Spleen (tissue), 11 donors: ENCODE results near the gene TRIO. TPM values are rescaled to one million over a fixed set of nuclear protein-coding genes. Genes with fewer than 3 reads are reported as not detected.

Experiments used
- DNase-seq: peaks from one replicate; pipeline ENCODE4 v3.0.0-alpha.2; 2020
- H3K27ac ChIP-seq, 8 donors: fragments of 200-600 bp; sonication (generic) in 7 of 8; 1 replicate in 4 of 8; 2 replicates in 4 of 8; pipeline versions ENCODE4 v1.5.0 to v1.8.0; 2016 to 2021; ENCODE audit warnings: inconsistent platforms in 4 of 8, mild to moderate bottlenecking in 4 of 8, moderate library complexity in 1 of 8
- H3K27me3 ChIP-seq, 7 donors: fragments of 200-600 bp; sonication (generic) in 6 of 7; replicated peaks in 1 of 7; 1 replicate in 4 of 7; 2 replicates in 3 of 7; pipeline versions ENCODE4 v1.5.0 to v1.8.0; 2016 to 2021; ENCODE audit warnings: inconsistent platforms in 3 of 7, mild to moderate bottlenecking in 1 of 7
- H3K36me3 ChIP-seq, 6 donors: fragments of 200-600 bp; sonication (generic) in 5 of 6; 1 replicate in 4 of 6; 2 replicates in 2 of 6; pipeline versions ENCODE4 v1.5.0 to v1.8.0; 2016 to 2021; ENCODE audit warnings: inconsistent platforms in 2 of 6
- H3K4me1 ChIP-seq, 6 donors: fragments of 200-600 bp; sonication (generic) in 5 of 6; 1 replicate in 3 of 6; 2 replicates in 3 of 6; pipeline versions ENCODE4 v1.5.0 to v1.8.0; 2016 to 2021; ENCODE audit warnings: inconsistent platforms in 3 of 6
- H3K4me3 ChIP-seq, 8 donors: fragments of 200-600 bp; sonication (generic) in 7 of 8; 1 replicate in 4 of 8; 2 replicates in 4 of 8; pipeline versions ENCODE4 v1.5.0 to v1.8.0; 2016 to 2021; ENCODE audit warnings: inconsistent platforms in 4 of 8, mild to moderate bottlenecking in 4 of 8, moderate library complexity in 2 of 8
- H3K9me3 ChIP-seq, 8 donors: fragments of 200-600 bp; sonication (generic) in 7 of 8; 1 replicate in 4 of 8; 2 replicates in 4 of 8; pipeline versions ENCODE4 v1.5.0 to v1.8.0; 2016 to 2021; ENCODE audit warnings: inconsistent platforms in 4 of 8
- CTCF ChIP-seq, 11 experiments: fragments of 200-600 bp in 7 of 11; fragments of 450-650 bp in 4 of 11; sonication (generic) in 4 of 11; IDR thresholded peaks in 8 of 11; conservative IDR thresholded peaks in 3 of 11; 1 replicate in 7 of 11; 2 replicates in 4 of 11; pipeline versions ENCODE4 v1.4.0 to v1.8.0; 2016 to 2021; ENCODE audit warnings: antibody characterized with exemption in 11 of 11, inconsistent platforms in 4 of 11, mild to moderate bottlenecking in 1 of 11
- POLR2A ChIP-seq, 3 donors: fragments of 450-650 bp; IDR thresholded peaks; one replicate each; pipeline ENCODE4 v1.5.1; 2017; ENCODE audit warnings: antibody characterized with exemption in 3 of 3, mild to moderate bottlenecking in 1 of 3
- POLR2AphosphoS5 ChIP-seq, 3 donors: sonication (generic); formaldehyde crosslinking; IDR thresholded peaks; one replicate each; pipeline ENCODE4 v1.5.1; 2017; ENCODE audit warnings: antibody characterized with exemption in 3 of 3
- WGBS, 5 donors: extraction: QIAGEN DNeasy Blood & Tissue Kit in 3 of 5; methylation state at CpG; one replicate each; pipeline versions ENCODE4 v1.1.5 to v1.1.7; 2013 to 2018; 5-methylcytosine and 5-hydroxymethylcytosine counted together
- intact Hi-C: fragments of 100-400 bp; cut with DNase I; formaldehyde crosslinking; loops from one replicate; pipeline ENCODE4 v1.15.0; 2023; ENCODE audit warnings: low total_unique reads
- polyA plus RNA-seq, 3 donors: library from polyadenylated mRNA; stranded (reverse); fragments of 200-250 nt; gene quantifications; one replicate each; pipeline ENCODE4 v1.2.1, GENCODE V29; 2013
- total RNA-seq, 7 donors: library from RNA; depleted of rRNA in 3 of 7; stranded (reverse); fragments of >200 nt in 3 of 7; fragmentation: NEBNext Ultra II Directional in 4 of 7; extraction: Animal tissue kit (Norgen Biotek cat#: 25700) in 4 of 7; gene quantifications; one replicate each; pipeline versions ENCODE4 v1.1.0 to v1.2.1, GENCODE V29; 2016 to 2021
- donor health status: healthy with polysubstance abuse.
- donor health status: DM: no; HTN: no; CAD: no; lungs with moderate emphysema.
- donor health status: DM: no; HTN: no; CAD: no.
- donor health status: Bipolar disorder and iron deficiency.
- donor health status: healthy.
- donor health status: DM: no; HTN: no; CAD: no.
- donor health status: DM: yes; HTN: yes; CAD: no.

TRIO gene
- total and polyA plus RNA-seq, 10 donors = 21.5 to 280 (median 190) TPM

DNA sequence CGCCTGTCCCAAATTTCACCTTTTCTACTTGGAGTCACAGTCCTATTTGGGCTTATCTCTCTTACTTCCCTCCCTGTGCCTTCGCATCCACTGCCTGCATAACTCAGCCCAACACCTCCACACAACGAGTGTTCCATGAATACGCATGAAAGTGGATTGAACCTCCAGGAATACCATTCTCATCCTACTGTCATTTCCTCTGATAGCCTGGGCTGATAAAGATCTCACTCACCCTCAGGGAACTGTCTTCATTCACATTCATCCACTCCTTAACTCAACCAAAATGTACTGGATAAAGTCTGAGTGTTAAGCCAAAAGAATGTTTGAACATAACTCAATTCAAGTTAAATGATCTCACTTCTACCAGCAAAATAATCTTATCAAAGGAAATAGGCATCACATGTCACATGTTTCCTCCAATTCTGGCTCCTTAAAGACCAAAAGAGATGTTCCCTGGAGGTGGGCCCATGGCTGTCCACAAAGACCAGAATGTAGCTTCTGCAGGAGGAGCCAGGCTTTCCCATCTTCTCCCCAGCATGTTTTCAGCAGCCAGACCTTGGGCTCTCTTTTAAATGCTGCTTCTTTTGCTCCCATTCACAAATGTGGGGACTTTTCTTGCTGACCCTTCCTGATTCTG lies 28.4 kb upstream of the TRIO start:
- no peak overlapping the region for H3K4me3 ChIP-seq

DNA sequence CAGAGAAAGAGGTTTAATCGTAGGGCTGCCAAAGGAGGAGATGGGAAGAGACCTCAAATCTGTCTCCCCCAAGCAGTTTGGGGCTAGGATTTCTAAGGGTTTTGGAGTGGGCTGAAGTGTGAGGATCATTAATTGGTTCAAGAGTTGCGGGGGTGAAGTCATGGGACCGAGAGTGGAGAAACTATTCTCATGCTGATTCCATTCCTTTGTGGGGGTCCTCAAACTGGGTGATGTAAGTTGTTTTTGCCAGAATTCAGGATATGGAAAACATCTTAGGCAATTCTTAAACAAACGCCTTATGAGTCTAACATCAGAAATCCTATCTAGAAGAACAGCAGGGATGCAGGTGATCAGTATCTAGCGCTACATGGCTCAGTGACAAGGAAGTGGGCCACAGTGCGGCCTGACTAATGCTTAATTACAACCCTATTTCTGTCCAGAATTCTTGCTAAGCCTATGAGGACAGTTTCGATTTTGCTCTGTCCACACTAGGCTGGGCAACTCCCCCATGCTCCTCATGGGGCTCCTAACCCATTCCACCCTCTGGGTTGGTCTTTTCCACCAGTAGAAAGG lies 27.7 kb upstream of the TRIO start:
- Histone ChIP-seq H3K27ac (no peak overlapping the region), H3K36me3 (no peaks in the 10 kb centered on the region), H3K4me1 (no peaks in the 10 kb centered on the region), H3K9me3 (peaks cover 0 to 4% (median 0%) of the 10 kb centered on the region in 8 donors), H3K27me3 (no peaks in the 10 kb centered on the region), H3K4me3 (no peak overlapping the region)
- DNase-seq = no peak
- no peak for TF ChIP-seq POLR2AphosphoS5 (IDR thresholded peaks at IDR 0.05)
- TF ChIP-seq POLR2A (IDR thresholded peaks at IDR 0.05) = no peak
- TF ChIP-seq CTCF (IDR thresholded peaks at IDR 0.05 in 8 of 11, conservative IDR thresholded peaks at IDR 0.05 in 3 of 11) = no peak
- intact Hi-C loops = no loop called here
- 91 to 97% (median 93%) methylated on average over 7 of the region's 7 CpGs for WGBS, 5 donors

More for the DNA sequence above, 28.4 kb upstream of the TRIO start:
- 81 to 92% (median 86%) methylated on average over 4 of the region's 4 CpGs for WGBS, 5 donors
- Histone ChIP-seq H3K27ac (no peak overlapping the region), H3K4me1 (no peaks in the 10 kb centered on the region), H3K36me3 (no peaks in the 10 kb centered on the region), H3K27me3 (no peaks in the 10 kb centered on the region), H3K9me3 (peaks cover 0 to 4% (median 0%) of the 10 kb centered on the region in 8 donors)
- intact Hi-C loops = no loop called here
- DNase-seq = no peak
- TF ChIP-seq CTCF (IDR thresholded peaks at IDR 0.05 in 8 of 11, conservative IDR thresholded peaks at IDR 0.05 in 3 of 11) = no peak
- no peak for TF ChIP-seq POLR2AphosphoS5 (IDR thresholded peaks at IDR 0.05)
- no peak for TF ChIP-seq POLR2A (IDR thresholded peaks at IDR 0.05)

DNA sequence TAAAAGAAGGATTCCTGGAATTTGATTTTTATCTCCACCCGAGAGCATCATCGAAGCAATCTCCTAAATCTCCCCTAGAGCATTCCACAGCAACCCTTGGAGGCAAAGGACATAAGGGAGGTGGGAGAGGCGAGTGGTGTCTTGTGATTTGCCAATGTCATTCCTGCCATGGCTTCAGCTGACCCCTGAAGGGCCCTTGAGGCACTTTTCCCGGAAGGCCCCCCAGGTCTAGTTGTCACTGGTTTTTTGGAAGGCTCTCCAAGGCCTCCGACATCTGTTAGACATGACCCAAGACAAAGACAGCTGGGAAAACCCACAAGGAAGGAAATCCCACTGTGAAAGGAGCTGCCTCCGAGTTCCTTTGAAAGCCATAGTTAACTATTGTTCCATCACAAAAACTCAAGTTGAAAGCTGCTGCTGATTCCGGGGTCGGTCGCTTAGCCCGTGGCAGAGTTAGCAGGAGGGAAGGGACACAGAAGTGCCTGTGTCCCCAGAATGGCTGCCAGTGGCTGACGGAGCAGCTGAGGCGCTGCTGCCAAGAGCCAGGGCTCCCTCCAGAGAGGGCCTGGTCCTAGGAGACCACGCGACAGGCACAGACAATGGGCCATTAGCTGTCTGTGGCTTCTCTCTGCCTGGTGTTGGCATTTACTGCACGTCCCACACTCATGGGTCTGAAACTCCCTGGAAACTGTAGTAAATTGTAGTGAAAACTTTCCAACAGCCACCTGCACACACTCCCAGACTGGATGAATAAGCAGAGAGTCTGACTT lies 24.4 kb upstream of the TRIO start:
- TF ChIP-seq POLR2A (IDR thresholded peaks at IDR 0.05) (no peak), POLR2AphosphoS5 (IDR thresholded peaks at IDR 0.05) (no peak), CTCF (IDR thresholded peaks at IDR 0.05 in 8 of 11, conservative IDR thresholded peaks at IDR 0.05 in 3 of 11) (no peak)
- no peaks in the 10 kb centered on the region for H3K9me3 ChIP-seq
- no peaks in the 10 kb centered on the region for H3K36me3 ChIP-seq
- 76 to 87% (median 79%) methylated on average over 15 of the region's 15 CpGs for WGBS, 5 donors
- no peak overlapping the region for H3K4me3 ChIP-seq
- DNase-seq = no peak
- intact Hi-C loops = no loop called here
- no peaks in the 10 kb centered on the region for H3K4me1 ChIP-seq
- H3K27me3 ChIP-seq = no peaks in the 10 kb centered on the region
- H3K27ac ChIP-seq = no peak overlapping the region

DNA sequence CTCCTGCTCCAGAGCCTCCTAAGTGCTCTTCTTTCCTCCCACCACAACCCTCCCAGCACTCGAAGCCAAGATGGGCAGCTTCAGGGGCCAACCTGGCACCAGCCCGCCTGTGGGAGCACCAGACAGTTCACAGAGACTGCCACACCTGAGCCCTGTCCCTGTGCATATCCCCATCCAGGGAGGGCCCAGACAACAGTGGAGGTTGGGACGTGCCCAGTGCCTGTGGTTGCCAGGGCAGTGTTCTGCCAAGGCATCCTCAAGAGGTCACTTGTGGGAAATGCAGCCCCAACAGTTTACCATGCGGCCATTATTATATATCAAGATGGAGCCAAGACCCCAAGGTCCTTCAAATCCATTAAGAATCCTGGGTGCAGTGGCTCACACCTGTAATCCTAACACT lies 23.0 kb upstream of the TRIO start:
- Histone ChIP-seq H3K9me3 (no peaks in the 10 kb centered on the region), H3K4me1 (no peaks in the 10 kb centered on the region), H3K4me3 (no peak overlapping the region), H3K27me3 (no peaks in the 10 kb centered on the region), H3K27ac (no peak overlapping the region), H3K36me3 (no peaks in the 10 kb centered on the region)
- intact Hi-C loops = no loop called here
- WGBS, 5 donors = 87 to 95% (median 93%) methylated on average over 3 to 4 of the region's 4 CpGs
- no peak for DNase-seq
- no peak for TF ChIP-seq CTCF (IDR thresholded peaks at IDR 0.05 in 8 of 11, conservative IDR thresholded peaks at IDR 0.05 in 3 of 11)
- no peak for TF ChIP-seq POLR2A (IDR thresholded peaks at IDR 0.05)
- TF ChIP-seq POLR2AphosphoS5 (IDR thresholded peaks at IDR 0.05) = no peak
